Mucosa of gallbladder (tissue), 1 donor: ENCODE results near the gene ZNF324. TPM values are rescaled to one million over a fixed set of nuclear protein-coding genes. Genes with fewer than 3 reads are reported as not detected.
"Not testable (repeated sequence)": the region's sequence is repeated elsewhere in the genome, so short reads cannot be mapped to it uniquely, and the experiment has no call there.

Source experiments
- DNase-seq: peaks from one replicate; pipeline ENCODE4 v3.0.0-alpha.2; 2020; ENCODE audit warnings: low spot score
- total RNA-seq: library from RNA; stranded (reverse); gene quantifications from one replicate; pipeline ENCODE4 v1.2.1, GENCODE V29; 2021
- donor health status: DM: no; HTN: no; CAD: no.

Gene ZNF324
- total RNA-seq: 16.4 TPM

DNA sequence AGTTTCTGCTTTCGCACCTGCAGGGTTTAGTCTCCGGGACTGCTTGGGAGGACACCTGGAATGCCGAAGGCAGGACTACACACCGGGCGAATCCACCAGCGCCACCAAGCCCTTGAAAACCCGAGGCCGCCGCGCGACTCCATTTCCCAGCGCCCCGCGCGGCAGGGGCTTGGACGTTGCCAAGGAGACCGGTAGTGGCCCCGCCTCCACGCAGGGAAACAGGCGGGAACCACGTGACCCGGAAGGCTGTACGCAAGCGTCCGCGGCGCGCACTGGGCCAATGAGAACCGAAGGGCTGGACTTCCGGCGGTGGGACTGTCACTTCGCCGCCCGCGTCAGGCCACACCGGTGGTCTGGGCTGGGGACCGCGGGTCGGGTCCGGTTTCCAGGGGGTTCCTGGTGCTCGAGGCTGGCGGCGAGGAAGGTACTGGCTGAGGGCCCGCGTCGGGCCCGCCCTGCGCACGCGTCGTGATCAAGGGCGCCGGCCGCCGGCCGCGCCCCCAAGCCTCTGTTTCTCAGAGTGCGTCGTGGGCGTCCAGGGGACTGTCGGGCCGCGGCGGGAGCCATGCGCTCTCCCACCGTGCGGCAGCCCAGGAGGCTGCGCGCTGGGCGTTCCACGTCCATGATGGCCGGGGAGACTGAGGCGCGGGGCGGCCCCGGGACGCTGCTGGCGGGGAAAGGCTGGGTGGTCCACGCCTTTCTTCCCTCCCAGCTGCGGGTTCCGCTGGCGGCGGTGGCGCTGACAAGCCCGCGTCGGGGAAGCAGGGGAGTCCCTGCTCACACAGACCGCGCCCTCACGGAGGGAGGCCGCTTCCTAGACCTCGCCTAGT lies at the start of gene ZNF324:
Gene ZNF324 (plus strand): TSS at position 321 of the 830 bp plus-strand sequence. CDS start 2,106 bp downstream, outside the sequence.
- DNase-seq: peak; percentile 99

DNA sequence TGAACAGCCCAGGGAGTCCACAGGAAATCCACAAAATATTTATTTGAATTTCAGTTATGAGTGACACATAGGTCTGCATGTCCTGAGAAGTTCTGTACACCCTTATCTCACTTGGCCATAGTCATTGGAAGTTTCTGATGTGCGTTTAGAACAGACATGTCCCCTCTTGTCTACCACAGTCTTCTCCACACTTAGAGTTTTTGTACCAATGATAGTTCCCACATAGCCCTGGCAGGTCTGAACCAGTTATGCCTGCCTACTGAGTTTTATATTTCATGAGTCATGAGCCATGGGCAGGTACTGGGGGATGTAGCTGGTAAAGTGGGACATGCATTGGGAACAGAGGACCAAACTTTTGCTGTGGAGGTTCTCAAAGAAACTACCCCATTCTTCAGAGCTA lies 38.3 kb upstream of the ZNF324 start:
- no peak for DNase-seq

- no peak for DNase-seq
Measured at GRCh38 chr19:58429745-58430144, 37.1 kb upstream of the ZNF324 start.

DNA sequence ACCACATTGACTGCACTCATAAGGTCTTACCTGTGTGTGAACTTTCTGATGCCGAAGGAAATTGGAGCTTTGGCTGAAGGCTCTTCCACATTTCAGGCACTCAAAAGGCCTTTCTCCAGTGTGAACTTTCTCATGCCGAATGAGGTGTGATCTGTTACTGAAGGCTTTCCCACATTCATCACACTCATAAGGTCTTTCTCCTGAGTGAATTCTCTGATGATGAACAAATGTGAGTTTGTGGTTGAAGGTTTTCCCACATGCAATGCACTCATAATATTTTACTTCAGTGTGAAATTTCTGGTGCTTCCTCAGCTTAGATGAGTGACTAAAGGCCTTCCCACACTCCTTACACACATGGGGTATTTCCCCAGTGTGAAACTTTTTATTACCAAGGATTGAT lies 32.7 kb upstream of the ZNF324 start:
- no peak for DNase-seq

GRCh38 chr19:58439576-58440554 lies 27.0 kb upstream of the ZNF324 start, which contains the start of gene ZNF132:
ZNF132 (minus strand) TSS chr19:58440153; CDS start chr19:58439821, 332 bp downstream.
- DNase-seq: peak; percentile 99

- DNase-seq: peak; percentile 12
Measured at GRCh38 chr19:58440556-58440955, 26.3 kb upstream of the ZNF324 start.

DNA sequence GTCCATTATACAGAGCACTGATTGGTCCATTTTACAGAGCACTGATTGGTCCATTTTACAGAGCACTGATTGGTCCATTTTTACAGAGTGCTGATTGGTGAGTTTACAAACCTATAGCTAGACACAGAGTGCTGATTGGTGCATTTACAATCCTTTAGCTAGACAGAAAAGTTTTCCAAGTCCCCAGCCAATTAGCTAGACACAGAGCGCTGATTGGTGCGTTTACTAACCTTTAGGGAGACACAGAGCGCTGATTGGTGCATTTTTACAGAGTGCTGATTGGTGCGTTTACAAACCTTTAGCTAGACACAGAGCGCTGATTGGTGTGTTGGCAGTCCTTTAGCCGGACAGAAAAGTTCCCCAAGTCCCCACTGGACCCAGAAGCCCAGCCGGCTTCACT lies 23.9 kb upstream of the ZNF324 start:
- DNase-seq: not testable (repeated sequence)

DNA sequence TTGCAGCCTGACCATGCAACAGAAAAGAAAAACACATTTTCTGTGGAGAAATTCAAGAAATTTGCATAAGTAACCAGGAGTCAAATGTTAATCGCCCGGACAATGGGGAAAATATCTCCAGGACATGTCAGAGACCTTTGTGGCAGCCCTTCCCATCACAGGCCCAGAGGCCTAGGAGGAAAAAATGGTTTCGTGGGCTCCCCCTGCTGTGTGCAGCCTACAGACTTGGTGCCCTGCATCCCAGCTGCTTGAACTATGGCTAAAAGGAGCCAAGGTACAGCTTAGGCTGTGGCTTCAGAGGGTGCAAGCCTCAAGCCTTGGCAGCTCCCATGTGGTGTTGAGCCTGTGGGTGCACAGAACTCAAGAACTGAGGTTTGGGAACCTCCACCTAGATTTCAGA lies 18.0 kb upstream of the ZNF324 start:
- DNase-seq: not testable (repeated sequence)

- not testable (repeated sequence) for DNase-seq
Measured at GRCh38 chr19:58449980-58450379, 16.9 kb upstream of the ZNF324 start.

DNA sequence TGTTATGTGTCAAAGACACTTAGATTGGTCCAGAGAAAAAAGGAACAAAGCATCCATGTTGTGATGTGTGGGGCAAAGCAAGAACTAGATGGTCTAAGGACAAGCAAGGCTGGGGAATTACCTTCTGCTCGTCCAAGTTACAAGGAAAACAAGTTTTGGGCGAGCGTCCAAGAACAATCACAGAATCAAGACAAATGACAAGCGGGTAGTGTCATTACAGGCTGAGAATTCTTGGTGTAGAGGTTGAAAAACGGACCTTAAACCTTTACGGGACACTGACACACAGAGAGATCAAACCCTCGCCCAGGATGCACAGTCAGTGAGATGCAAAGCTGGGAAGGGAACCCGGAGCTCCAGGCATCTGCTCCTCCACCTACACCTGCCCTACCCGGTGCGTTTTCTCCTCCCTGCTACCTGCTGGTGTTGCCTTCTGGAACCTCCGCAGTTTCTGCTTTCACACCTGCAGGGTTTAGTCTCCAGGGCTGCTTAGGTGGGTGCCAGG lies 16.0 kb upstream of the ZNF324 start:
- DNase-seq: peak; percentile 42

GRCh38 chr19:58451358-58452101 lies 15.3 kb upstream of the ZNF324 start, which contains the start of gene ZNF324B:
ZNF324B (plus strand) TSS chr19:58451622; CDS start chr19:58453702, 2,080 bp downstream.
- peak; percentile 97 for DNase-seq

- DNase-seq: no peak
Measured at GRCh38 chr19:58453743-58454142, 13.1 kb upstream of the ZNF324 start.

- DNase-seq: no peak
Measured at GRCh38 chr19:58455306-58455705, 11.6 kb upstream of the ZNF324 start.

- no peak for DNase-seq
Measured at GRCh38 chr19:58456111-58456510, 10.8 kb upstream of the ZNF324 start.

DNA sequence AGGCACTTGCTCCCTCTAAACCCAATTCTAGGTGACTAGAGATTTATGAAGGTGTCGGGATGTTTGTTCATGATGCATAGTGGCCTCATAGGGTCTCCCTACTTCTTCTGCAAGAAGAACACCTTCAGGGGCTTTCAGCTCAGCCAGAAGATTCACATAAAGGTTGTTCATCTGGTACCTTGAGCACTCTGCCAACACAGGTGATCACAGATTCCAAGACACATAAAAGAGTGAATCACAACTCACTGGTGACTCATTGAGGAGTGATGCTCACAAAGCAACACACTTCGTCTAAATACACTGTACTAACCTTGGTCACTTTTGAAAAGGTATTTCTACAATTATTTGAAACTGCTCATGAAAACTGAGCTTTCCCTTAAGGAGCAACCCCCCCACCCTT lies 6.8 kb upstream of the ZNF324 start:
- DNase-seq: no peak

DNA sequence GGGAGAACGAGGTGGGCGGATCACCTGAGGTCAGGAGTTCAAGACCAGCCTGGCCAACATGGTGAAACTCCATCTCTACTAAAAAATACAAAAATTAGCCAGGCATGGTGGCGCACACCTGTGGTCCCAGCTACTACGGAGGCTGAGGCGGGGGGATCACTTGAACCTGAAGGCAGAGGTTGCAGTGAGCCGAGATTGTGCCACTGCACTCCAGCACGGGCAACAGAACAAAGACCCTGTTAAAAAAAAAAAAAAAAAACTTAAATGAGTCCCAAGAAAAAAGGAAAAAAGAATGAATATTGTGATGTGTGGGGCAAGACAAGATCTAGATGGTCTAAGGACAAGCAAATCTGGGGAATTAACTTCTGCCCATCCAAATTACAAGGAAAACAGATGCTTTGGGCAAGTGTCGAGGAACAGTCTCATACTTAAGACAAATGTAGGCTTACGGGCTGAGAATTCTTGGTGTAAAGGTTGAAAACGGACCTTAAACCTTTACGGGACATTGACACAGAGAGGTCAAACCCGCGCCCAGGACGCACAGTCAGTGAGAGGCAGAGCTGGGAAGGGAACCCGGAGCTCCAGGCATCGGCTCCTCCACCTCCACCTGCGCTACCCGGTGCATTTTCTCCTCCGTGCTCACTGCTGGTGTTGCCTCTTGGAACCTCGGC lies 656 bp upstream of the ZNF324 start:
- DNase-seq: no peak

DNA sequence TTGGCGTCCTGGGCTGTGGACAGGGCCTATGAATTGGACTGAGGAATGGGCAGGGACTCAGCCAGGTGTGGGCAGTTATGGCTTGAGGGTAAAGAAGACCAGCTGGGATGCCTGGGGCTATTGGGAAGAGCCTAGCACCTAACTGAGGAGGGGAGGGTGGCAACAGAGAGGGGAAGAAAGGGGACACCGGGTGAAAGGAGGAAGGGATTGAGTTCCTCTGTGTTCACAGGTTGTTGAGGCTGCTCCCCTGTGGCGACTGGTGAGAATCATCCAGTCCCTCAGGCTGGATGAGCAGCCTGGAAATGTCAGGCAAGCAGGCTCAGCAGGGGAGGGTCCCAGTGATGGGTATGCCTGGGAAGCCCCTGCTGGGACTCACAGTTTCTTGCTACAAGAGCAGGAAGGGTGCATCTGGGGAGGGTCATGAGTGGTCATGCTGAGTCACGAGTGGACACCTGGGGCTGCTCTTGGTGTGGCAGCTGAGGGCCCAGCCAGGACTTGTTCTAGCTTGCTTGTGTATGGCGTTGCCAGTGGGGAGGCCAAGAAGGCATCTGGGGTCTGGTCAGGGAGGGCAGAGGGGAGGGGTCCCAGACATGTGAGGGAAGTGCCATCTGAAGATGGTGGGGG lies 1.4 kb downstream of the ZNF324 start:
- no peak for DNase-seq

- no peak for DNase-seq
Measured at GRCh38 chr19:58469241-58470013, 2.5 kb downstream of the ZNF324 start.

DNA sequence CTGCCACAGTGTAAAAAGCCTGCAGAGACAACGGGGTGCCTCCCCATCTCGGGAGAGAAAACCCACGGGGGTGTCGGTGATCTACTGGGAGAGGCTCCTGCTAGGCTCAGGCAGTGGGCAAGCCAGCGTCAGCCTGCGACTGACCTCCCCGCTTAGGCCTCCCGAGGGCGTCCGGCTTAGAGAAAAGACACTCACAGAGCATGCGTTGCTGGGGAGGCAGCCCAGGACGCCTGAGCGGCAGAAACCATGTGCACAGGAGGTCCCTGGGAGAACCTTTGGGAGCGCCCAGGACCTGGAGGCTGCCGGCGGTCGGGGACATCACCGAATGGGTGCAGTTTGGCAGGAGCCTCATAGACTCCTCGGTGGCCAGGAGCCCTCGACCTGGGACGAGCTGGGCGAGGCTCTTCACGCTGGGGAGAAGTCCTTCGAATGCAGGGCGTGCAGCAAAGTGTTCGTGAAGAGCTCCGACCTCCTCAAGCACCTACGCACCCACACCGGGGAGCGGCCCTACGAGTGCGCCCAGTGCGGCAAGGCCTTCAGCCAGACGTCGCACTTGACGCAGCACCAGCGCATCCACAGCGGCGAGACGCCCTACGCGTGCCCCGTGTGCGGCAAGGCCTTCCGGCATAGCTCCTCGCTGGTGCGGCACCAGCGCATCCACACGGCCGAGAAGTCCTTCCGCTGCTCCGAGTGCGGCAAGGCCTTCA lies 4.1 kb downstream of the ZNF324 start:
- DNase-seq: not testable (repeated sequence)
